ENCODE results near the gene NFATC2.

Gene NFATC2

GRCh38 chr20:51460163-51460562 lies 82.4 kb downstream of the NFATC2 start (continued):
- TF ChIP-seq, protein P1, sequence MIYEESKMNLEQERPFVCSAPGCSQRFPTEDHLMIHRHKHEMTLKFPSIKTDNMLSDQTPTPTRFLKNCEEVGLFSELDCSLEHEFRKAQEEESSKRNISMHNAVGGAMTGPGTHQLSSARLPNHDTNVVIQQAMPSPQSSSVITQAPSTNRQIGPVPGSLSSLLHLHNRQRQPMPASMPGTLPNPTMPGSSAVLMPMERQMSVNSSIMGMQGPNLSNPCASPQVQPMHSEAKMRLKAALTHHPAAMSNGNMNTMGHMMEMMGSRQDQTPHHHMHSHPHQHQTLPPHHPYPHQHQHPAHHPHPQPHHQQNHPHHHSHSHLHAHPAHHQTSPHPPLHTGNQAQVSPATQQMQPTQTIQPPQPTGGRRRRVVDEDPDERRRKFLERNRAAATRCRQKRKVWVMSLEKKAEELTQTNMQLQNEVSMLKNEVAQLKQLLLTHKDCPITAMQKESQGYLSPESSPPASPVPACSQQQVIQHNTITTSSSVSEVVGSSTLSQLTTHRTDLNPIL (CRISPR knock-in tag; IDR thresholded peaks at IDR 0.05; ENCODE audit: low read depth) = no peak
- TF ChIP-seq ARNTL (CRISPR knock-in tag; IDR thresholded peaks at IDR 0.05; ENCODE audit: borderline replicate concordance, low read depth) = no peak

GRCh38 chr20:51458751-51459439 lies 83.6 kb downstream of the NFATC2 start:
- no peak for ATAC-seq

GRCh38 chr20:51457533-51457932 lies 85.0 kb downstream of the NFATC2 start:
- TF ChIP-seq GLIS3 (CRISPR knock-in tag; IDR thresholded peaks at IDR 0.05) (no peak), CSRNP3 (CRISPR knock-in tag; IDR thresholded peaks at IDR 0.05) (no peak), ZNF565 (CRISPR knock-in tag; conservative IDR thresholded peaks at IDR 0.05; ENCODE audit: low read depth) (no peak), OSR1 (CRISPR knock-in tag; IDR thresholded peaks at IDR 0.05) (no peak), ZNF70 (CRISPR knock-in tag; IDR thresholded peaks at IDR 0.05) (no peak)
- TF ChIP-seq, protein P2, sequence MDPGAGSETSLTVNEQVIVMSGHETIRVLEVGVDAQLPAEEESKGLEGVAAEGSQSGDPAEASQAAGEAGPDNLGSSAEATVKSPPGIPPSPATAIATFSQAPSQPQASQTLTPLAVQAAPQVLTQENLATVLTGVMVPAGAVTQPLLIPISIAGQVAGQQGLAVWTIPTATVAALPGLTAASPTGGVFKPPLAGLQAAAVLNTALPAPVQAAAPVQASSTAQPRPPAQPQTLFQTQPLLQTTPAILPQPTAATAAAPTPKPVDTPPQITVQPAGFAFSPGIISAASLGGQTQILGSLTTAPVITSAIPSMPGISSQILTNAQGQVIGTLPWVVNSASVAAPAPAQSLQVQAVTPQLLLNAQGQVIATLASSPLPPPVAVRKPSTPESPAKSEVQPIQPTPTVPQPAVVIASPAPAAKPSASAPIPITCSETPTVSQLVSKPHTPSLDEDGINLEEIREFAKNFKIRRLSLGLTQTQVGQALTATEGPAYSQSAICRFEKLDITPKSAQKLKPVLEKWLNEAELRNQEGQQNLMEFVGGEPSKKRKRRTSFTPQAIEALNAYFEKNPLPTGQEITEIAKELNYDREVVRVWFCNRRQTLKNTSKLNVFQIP (CRISPR knock-in tag; IDR thresholded peaks at IDR 0.05; ENCODE audit: borderline replicate concordance, low read depth) = no peak
- no peak for ATAC-seq

More at GRCh38 chr20:51458751-51459439, 83.6 kb downstream of the NFATC2 start:
- TF ChIP-seq, protein P3, sequence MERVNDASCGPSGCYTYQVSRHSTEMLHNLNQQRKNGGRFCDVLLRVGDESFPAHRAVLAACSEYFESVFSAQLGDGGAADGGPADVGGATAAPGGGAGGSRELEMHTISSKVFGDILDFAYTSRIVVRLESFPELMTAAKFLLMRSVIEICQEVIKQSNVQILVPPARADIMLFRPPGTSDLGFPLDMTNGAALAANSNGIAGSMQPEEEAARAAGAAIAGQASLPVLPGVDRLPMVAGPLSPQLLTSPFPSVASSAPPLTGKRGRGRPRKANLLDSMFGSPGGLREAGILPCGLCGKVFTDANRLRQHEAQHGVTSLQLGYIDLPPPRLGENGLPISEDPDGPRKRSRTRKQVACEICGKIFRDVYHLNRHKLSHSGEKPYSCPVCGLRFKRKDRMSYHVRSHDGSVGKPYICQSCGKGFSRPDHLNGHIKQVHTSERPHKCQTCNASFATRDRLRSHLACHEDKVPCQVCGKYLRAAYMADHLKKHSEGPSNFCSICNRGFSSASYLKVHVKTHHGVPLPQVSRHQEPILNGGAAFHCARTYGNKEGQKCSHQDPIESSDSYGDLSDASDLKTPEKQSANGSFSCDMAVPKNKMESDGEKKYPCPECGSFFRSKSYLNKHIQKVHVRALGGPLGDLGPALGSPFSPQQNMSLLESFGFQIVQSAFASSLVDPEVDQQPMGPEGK (CRISPR knock-in tag; IDR thresholded peaks at IDR 0.05; ENCODE audit: borderline replicate concordance) = no peak
- TF ChIP-seq, protein P4, sequence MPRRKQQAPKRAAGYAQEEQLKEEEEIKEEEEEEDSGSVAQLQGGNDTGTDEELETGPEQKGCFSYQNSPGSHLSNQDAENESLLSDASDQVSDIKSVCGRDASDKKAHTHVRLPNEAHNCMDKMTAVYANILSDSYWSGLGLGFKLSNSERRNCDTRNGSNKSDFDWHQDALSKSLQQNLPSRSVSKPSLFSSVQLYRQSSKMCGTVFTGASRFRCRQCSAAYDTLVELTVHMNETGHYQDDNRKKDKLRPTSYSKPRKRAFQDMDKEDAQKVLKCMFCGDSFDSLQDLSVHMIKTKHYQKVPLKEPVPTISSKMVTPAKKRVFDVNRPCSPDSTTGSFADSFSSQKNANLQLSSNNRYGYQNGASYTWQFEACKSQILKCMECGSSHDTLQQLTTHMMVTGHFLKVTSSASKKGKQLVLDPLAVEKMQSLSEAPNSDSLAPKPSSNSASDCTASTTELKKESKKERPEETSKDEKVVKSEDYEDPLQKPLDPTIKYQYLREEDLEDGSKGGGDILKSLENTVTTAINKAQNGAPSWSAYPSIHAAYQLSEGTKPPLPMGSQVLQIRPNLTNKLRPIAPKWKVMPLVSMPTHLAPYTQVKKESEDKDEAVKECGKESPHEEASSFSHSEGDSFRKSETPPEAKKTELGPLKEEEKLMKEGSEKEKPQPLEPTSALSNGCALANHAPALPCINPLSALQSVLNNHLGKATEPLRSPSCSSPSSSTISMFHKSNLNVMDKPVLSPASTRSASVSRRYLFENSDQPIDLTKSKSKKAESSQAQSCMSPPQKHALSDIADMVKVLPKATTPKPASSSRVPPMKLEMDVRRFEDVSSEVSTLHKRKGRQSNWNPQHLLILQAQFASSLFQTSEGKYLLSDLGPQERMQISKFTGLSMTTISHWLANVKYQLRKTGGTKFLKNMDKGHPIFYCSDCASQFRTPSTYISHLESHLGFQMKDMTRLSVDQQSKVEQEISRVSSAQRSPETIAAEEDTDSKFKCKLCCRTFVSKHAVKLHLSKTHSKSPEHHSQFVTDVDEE (CRISPR knock-in tag; IDR thresholded peaks at IDR 0.05) = no peak

GRCh38 chr20:51456511-51457509 lies 85.7 kb downstream of the NFATC2 start:
- peak; percentile 95 for ATAC-seq
- TF ChIP-seq ZFP3 (CRISPR knock-in tag; IDR thresholded peaks at IDR 0.05) = 0 out of 2 replicates have a peak, but pooled peaks have one; percentile 33
- no peak for TF ChIP-seq ESRRG (CRISPR knock-in tag; IDR thresholded peaks at IDR 0.05)

GRCh38 chr20:51454250-51454865 lies 88.2 kb downstream of the NFATC2 start:
- ATAC-seq = no peak
- TF ChIP-seq ZNF8 (CRISPR knock-in tag; IDR thresholded peaks at IDR 0.05) = no peak
- TF ChIP-seq PPARA (CRISPR knock-in tag; IDR thresholded peaks at IDR 0.05; ENCODE audit: borderline replicate concordance) = no peak
- no peak for TF ChIP-seq RARB (CRISPR knock-in tag; IDR thresholded peaks at IDR 0.05)
- TF ChIP-seq, protein P2 (CRISPR knock-in tag; IDR thresholded peaks at IDR 0.05; ENCODE audit: borderline replicate concordance, low read depth) = no peak
- no peak for TF ChIP-seq CSDC2 (CRISPR knock-in tag; IDR thresholded peaks at IDR 0.05)
- no peak for TF ChIP-seq SNAI2 (CRISPR knock-in tag; IDR thresholded peaks at IDR 0.05)
- TF ChIP-seq, protein P4 (CRISPR knock-in tag; IDR thresholded peaks at IDR 0.05) = no peak
